ENCODE measurements around the gene GDPD3. TPM values are rescaled to one million over a fixed set of nuclear protein-coding genes. Genes with fewer than 3 reads are reported as not detected.
A peak's percentile ranks its signal among the peaks of the same experiment; 100 is the strongest.

GDPD3 gene
- total and polyA plus RNA-seq, 2 donors from 2014 or later: 3.6 to 17.7 TPM

DNA sequence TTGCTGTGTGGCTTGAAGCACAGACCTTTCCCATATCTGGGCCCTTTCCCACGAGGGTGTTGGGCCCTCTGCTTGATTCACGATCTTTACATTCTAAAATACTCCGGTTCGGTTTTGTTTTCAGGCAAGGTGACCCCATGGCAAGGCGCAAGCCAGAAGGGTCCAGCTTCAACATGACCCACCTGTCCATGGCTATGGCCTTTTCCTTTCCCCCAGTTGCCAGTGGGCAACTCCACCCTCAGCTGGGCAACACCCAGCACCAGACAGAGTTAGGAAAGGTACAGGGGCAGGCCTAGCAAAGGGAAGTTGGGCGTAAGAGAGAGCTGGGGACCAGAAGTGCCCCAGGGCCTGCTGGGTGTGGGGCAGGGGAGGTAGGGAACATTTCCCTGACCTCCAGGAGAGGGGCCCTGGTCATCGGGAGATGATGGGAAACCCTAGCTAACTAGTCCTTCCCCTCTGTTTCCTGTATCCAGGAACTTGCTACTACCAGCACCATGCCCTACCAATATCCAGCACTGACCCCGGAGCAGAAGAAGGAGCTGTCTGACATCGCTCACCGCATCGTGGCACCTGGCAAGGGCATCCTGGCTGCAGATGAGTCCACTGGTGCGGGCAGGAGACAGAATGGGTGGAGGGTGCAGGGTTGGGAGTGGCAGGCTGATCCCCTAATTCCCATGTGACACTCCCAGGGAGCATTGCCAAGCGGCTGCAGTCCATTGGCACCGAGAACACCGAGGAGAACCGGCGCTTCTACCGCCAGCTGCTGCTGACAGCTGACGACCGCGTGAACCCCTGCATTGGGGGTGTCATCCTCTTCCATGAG, 46.4 kb downstream of the GDPD3 start:
- no peak for DNase-seq
- Histone ChIP-seq H3K4me1 (ENCODE audit: control insufficient read depth in 2 of 3, insufficient read depth in 2 of 3, low read depth in 1 of 3, low read length in 3 of 3) (peaks cover 0 to 42% (median 18%) of the 10 kb centered on the region in 3 donors), H3K4me3 (ENCODE audit: low read length in 3 of 3) (peak overlapping the region; percentile 64 to 91 (median 79)), H3K9ac (ENCODE audit: low read length in 3 of 3) (peak overlapping the region; percentile 26 to 97 (median 95)), H3K9me3 (ENCODE audit: control insufficient read depth in 2 of 3, insufficient read depth in 1 of 3, low read length in 3 of 3) (no peaks in the 10 kb centered on the region), H3K27ac (ENCODE audit: low read depth in 2 of 2, low read length in 2 of 2) (peak overlapping the region; percentile 99), H3K36me3 (ENCODE audit: control insufficient read depth in 2 of 3, insufficient read depth in 3 of 3, low read length in 3 of 3) (peaks cover 11 to 51% (median 34%) of the 10 kb centered on the region in 3 donors), H3K27me3 (ENCODE audit: control insufficient read depth, insufficient read depth, low read length) (no peaks in the 10 kb centered on the region)
- intact Hi-C loops (cut with DNase I): no loop called here
- TF ChIP-seq, protein P1, sequence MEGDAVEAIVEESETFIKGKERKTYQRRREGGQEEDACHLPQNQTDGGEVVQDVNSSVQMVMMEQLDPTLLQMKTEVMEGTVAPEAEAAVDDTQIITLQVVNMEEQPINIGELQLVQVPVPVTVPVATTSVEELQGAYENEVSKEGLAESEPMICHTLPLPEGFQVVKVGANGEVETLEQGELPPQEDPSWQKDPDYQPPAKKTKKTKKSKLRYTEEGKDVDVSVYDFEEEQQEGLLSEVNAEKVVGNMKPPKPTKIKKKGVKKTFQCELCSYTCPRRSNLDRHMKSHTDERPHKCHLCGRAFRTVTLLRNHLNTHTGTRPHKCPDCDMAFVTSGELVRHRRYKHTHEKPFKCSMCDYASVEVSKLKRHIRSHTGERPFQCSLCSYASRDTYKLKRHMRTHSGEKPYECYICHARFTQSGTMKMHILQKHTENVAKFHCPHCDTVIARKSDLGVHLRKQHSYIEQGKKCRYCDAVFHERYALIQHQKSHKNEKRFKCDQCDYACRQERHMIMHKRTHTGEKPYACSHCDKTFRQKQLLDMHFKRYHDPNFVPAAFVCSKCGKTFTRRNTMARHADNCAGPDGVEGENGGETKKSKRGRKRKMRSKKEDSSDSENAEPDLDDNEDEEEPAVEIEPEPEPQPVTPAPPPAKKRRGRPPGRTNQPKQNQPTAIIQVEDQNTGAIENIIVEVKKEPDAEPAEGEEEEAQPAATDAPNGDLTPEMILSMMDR (IDR thresholded peaks at IDR 0.05; ENCODE audit: borderline replicate concordance, extremely low read depth, insufficient read depth): no peak
- no peak for FAIRE-seq

DNA sequence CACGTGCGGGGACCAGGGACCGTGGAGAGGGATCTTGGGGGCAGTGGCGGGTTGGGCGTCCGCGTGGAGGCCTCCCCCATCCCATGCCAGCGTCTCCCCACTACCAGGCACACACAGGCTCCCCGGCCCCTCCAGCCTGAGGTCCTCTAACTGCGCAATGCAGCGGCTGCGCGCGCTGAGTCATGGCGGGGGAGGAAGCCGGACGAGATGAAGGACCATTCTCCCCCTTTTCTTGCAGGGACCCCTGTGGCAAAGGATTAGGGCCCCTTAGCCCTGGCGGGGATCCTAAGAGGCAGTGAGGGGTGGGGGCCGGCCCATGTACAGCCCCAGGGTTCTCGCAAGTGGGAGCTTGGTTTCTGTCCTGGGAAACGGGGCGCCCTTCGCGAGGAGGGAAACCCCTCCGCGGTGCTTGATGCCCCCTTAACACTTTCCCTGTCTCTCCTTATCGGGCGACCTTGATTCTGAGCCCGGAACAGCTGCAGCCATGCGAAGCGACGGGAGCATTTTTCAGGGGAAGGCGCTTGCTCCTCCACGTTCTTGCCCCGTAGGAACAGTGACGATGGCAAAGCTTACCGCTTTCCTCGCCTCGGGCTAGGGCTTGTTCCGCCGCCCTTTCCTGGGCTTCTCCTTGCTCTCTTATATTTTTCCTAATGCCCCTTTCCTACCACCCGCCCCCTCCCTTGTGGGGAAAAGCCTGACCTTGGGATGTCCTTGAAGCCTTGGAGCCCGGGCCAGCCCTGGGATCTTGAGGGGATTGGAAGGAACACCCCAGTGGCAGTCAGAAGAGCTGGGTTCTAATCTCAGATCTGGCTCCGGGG, 47.2 kb downstream of the GDPD3 start:
- TF ChIP-seq, protein P1 (IDR thresholded peaks at IDR 0.05; ENCODE audit: borderline replicate concordance, extremely low read depth, insufficient read depth): no peak
- Histone ChIP-seq H3K9ac (ENCODE audit: low read length in 3 of 3) (peak overlapping the region; percentile 67 to 97 (median 95)), H3K27me3 (ENCODE audit: control insufficient read depth, insufficient read depth, low read length) (no peaks in the 10 kb centered on the region), H3K27ac (ENCODE audit: low read depth in 2 of 2, low read length in 2 of 2) (peak overlapping the region; percentile 99), H3K4me1 (ENCODE audit: control insufficient read depth in 2 of 3, insufficient read depth in 2 of 3, low read depth in 1 of 3, low read length in 3 of 3) (peaks cover 0 to 42% (median 18%) of the 10 kb centered on the region in 3 donors), H3K9me3 (ENCODE audit: control insufficient read depth in 2 of 3, insufficient read depth in 1 of 3, low read length in 3 of 3) (no peaks in the 10 kb centered on the region), H3K4me3 (ENCODE audit: low read length in 3 of 3) (peak overlapping the region; percentile 64 to 91 (median 79)), H3K36me3 (ENCODE audit: control insufficient read depth in 2 of 3, insufficient read depth in 3 of 3, low read length in 3 of 3) (peaks cover 11 to 43% (median 30%) of the 10 kb centered on the region in 3 donors)
- peak in 4 of 5 donors; percentile 40 to 66 (median 50) for DNase-seq
- intact Hi-C loops (cut with DNase I): no loop called here
- FAIRE-seq: no peak

DNA sequence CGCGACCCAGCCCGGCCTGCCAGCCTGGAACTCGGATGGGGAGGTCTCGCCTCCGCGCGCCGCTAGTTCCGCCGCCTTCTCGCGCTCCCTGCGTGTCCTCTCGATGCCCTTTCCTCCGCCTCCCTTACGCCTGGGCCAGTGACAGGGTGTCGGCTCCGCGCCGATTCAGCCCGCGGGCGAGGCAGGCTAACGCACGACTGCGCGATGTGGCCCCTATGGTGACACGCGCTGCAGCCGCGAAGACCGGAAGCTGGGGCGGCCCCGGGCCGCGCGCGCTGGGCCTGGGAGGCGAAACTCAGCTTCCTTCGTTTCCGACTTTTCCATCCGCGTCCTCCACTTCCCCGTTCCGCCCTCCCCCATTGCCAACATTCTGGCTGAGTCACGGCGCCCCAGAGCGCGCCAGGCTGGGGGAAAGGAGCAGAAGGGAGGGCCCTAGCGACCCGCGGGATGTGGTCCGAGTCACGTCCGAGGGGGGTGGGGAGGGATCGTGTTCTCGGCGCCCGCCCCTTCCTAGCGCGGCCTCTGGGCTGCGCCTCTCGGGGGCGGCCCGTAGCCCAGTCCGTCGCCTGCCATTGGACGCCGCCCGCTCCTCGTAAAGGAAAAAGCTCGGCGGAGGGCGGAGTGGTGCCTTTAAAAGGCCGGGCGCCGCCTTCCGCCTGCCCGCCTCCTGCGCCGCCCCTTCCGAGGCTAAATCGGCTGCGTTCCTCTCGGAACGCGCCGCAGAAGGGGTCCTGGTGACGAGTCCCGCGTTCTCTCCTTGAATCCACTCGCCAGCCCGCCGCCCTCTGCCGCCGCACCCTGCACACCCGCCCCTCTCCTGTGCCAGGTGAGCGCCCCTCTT, 48.0 kb downstream of the GDPD3 start, which contains the start of gene ALDOA:
TSS of gene ALDOA (plus strand) at position 659 of the 841 bp plus-strand sequence. CDS start 1,138 bp downstream, outside the sequence.
- peaks cover 8 to 35% (median 26%) of the 10 kb centered on the region in 3 donors for H3K36me3 ChIP-seq (ENCODE audit: control insufficient read depth in 2 of 3, insufficient read depth in 3 of 3, low read length in 3 of 3)
- no peaks in the 10 kb centered on the region for H3K27me3 ChIP-seq (ENCODE audit: control insufficient read depth, insufficient read depth, low read length)
- no peaks in the 10 kb centered on the region for H3K9me3 ChIP-seq (ENCODE audit: control insufficient read depth in 2 of 3, insufficient read depth in 1 of 3, low read length in 3 of 3)
- DNase-seq (peak; percentile 98 to 100 (median 98)), FAIRE-seq (peak; percentile 19)
- intact Hi-C loops (cut with DNase I): no loop called here
- H3K9ac ChIP-seq (ENCODE audit: low read length in 3 of 3): peak within 1 kb of the TSS; percentile 67 to 97 (median 95)
- peak within 1 kb of the TSS; percentile 64 to 91 (median 81) for H3K4me3 ChIP-seq (ENCODE audit: low read length in 3 of 3)
- TF ChIP-seq, protein P1 (IDR thresholded peaks at IDR 0.05; ENCODE audit: borderline replicate concordance, extremely low read depth, insufficient read depth): peak; percentile 24
- peak within 1 kb of the TSS; percentile 99 for H3K27ac ChIP-seq (ENCODE audit: low read depth in 2 of 2, low read length in 2 of 2)
- peaks cover 0 to 42% (median 18%) of the 10 kb centered on the region in 3 donors for H3K4me1 ChIP-seq (ENCODE audit: control insufficient read depth in 2 of 3, insufficient read depth in 2 of 3, low read depth in 1 of 3, low read length in 3 of 3)

Data from kidney (tissue), 14 donors.